Neural cell (in vitro differentiated cells): ENCODE measurements around the gene ADORA1. TPM values are rescaled to one million over a fixed set of nuclear protein-coding genes. Genes with fewer than 3 reads are reported as not detected.

Experiments
- H2AFZ ChIP-seq: fragments of 200-600, 300-800 bp; sonication (generic), shearing (Covaris generic); 2 replicates; pipeline ENCODE4 v1.6.0; 2014; ENCODE audit warnings: low read depth, mild to moderate bottlenecking, antibody characterized with exemption, low read length, moderate library complexity
- H3F3A ChIP-seq: fragments of 200-600 bp; shearing (Covaris generic); 2 replicates; pipeline ENCODE4 v1.6.1; 2016; ENCODE audit warnings: mild to moderate bottlenecking, moderate library complexity, mixed read lengths, antibody characterized with exemption, low read length; ENCODE audit not compliant: insufficient read depth, poor library complexity, severe bottlenecking
- H3K27ac ChIP-seq: fragments of 200-600, 300-800 bp; sonication (generic), shearing (Covaris generic); 2 replicates; pipeline ENCODE4 v1.5.1; 2014; ENCODE audit warnings: mild to moderate bottlenecking, low read length, moderate library complexity
- H3K27me3 ChIP-seq: fragments of 300-800, 200-600 bp; sonication (generic), shearing (Covaris generic); 2 replicates; pipeline ENCODE4 v1.6.0; 2014; ENCODE audit warnings: mild to moderate bottlenecking, low read depth, low read length, moderate library complexity; ENCODE audit not compliant: insufficient read depth
- H3K36me3 ChIP-seq: fragments of 300-800, 200-600 bp; sonication (generic), shearing (Covaris generic); 2 replicates; pipeline ENCODE4 v1.5.1; 2014; ENCODE audit warnings: mild to moderate bottlenecking, antibody characterized with exemption, low read length, moderate library complexity; ENCODE audit not compliant: insufficient read depth
- H3K4me2 ChIP-seq: fragments of 300-800, 200-600 bp; sonication (generic), shearing (Covaris generic); 2 replicates; pipeline ENCODE4 v1.6.0; 2014; ENCODE audit warnings: mild to moderate bottlenecking, low read length
- H3K4me3 ChIP-seq: fragments of 300-800, 200-600 bp; sonication (generic), shearing (Covaris generic); 2 replicates; pipeline ENCODE4 v1.5.1; 2014; ENCODE audit warnings: mild to moderate bottlenecking, low read length, moderate library complexity
- H3K79me2 ChIP-seq: fragments of 200-600 bp; shearing (Covaris generic); replicated peaks from 2 replicates; pipeline ENCODE4 v1.6.0; 2014; ENCODE audit warnings: mild to moderate bottlenecking, low read length, moderate library complexity; ENCODE audit not compliant: insufficient read depth
- H3K9ac ChIP-seq: fragments of 300-800, 200-600 bp; sonication (generic), shearing (Covaris generic); 2 replicates; pipeline ENCODE4 v1.6.1; 2016; ENCODE audit warnings: mild to moderate bottlenecking, low read length, mixed read lengths
- H3K9me2 ChIP-seq: fragments of 200-600 bp; shearing (Covaris generic); 2 replicates; pipeline ENCODE4 v1.6.1; 2016; ENCODE audit warnings: mild to moderate bottlenecking, low read length, mixed read lengths; ENCODE audit not compliant: insufficient read depth
- H3K9me3 ChIP-seq: fragments of 200-600, 300-800 bp; sonication (generic), shearing (Covaris generic); 2 replicates; pipeline ENCODE4 v1.6.1; 2016; ENCODE audit warnings: mild to moderate bottlenecking, mixed run types, low read length, moderate library complexity, mixed read lengths
- H4K20me1 ChIP-seq: fragments of 200-600 bp; shearing (Covaris generic); 2 replicates; pipeline ENCODE4 v1.6.1; 2016; ENCODE audit warnings: mild to moderate bottlenecking, mixed run types; ENCODE audit not compliant: insufficient read depth
- CTCF ChIP-seq: fragments of 450-650 bp; IDR thresholded peaks from 2 replicates; pipeline ENCODE4 v1.5.1; 2014; ENCODE audit warnings: antibody characterized with exemption, mild to moderate bottlenecking, moderate library complexity; ENCODE audit not compliant: poor library complexity, severe bottlenecking
- EP300 ChIP-seq: fragments of 450-650 bp; conservative IDR thresholded peaks from 2 replicates; pipeline ENCODE4 v1.6.1; 2014; ENCODE audit warnings: antibody characterized with exemption, mild to moderate bottlenecking, moderate library complexity; ENCODE audit not compliant: poor library complexity, severe bottlenecking
- EZH2 ChIP-seq: fragments of 200-600, 300-800 bp; shearing (Covaris generic), sonication (generic); IDR thresholded peaks from 2 replicates; pipeline ENCODE4 v1.6.1; 2014; ENCODE audit warnings: antibody characterized with exemption, low read length, borderline replicate concordance, mild to moderate bottlenecking; ENCODE audit not compliant: insufficient read depth, poor library complexity, severe bottlenecking
- MXI1 ChIP-seq: fragments of 450-650 bp; conservative IDR thresholded peaks from 2 replicates; pipeline ENCODE4 v1.6.1; 2014; ENCODE audit warnings: antibody characterized with exemption, mild to moderate bottlenecking; ENCODE audit not compliant: poor library complexity, severe bottlenecking
- POLR2AphosphoS5 ChIP-seq: IDR thresholded peaks from 2 replicates; pipeline ENCODE4 v1.6.1; 2012
- RAD21 ChIP-seq: fragments of 450-650 bp; conservative IDR thresholded peaks from 2 replicates; pipeline ENCODE4 v1.6.1; 2014; ENCODE audit warnings: antibody characterized with exemption, mild to moderate bottlenecking, moderate library complexity
- REST ChIP-seq: IDR thresholded peaks from 2 replicates; pipeline ENCODE4 v1.6.1; 2012; ENCODE audit warnings: borderline replicate concordance
- SMC3 ChIP-seq: fragments of 450-650 bp; conservative IDR thresholded peaks from 2 replicates; pipeline ENCODE4 v1.6.1; 2014; ENCODE audit warnings: antibody characterized with exemption, mild to moderate bottlenecking, moderate library complexity; ENCODE audit not compliant: poor library complexity
- TAF1 ChIP-seq: IDR thresholded peaks from 2 replicates; pipeline ENCODE4 v1.6.1; 2012; ENCODE audit warnings: low read depth
- polyA plus RNA-seq: library from polyadenylated mRNA; depleted of rRNA; stranded (reverse); fragments of >200 nt; gene quantifications from 2 replicates; pipeline ENCODE4 v1.2.3, GENCODE V29; 2014

The ADORA1 gene
- polyA plus RNA-seq, 1 donor from 2014 or later: 7.2 TPM

GRCh38 chr1:203179667-203180005 lies 52.1 kb downstream of the ADORA1 start:
- Histone ChIP-seq H3K9me3 (no peaks in the 10 kb centered on the region), H3K9ac (no peak overlapping the region), H3K9me2 (no peaks in the 10 kb centered on the region), H2AFZ (no peak overlapping the region), H3K36me3 (no peaks in the 10 kb centered on the region), H3K27me3 (no peaks in the 10 kb centered on the region), H3K27ac (no peak overlapping the region), H3F3A (no peaks in the 10 kb centered on the region), H3K4me3 (no peak overlapping the region), H3K4me2 (no peak overlapping the region), H4K20me1 (no peaks in the 10 kb centered on the region), H3K79me2 (no peaks in the 10 kb centered on the region)
- TF ChIP-seq MXI1 (no peak), EP300 (no peak), POLR2AphosphoS5 (no peak), CTCF (no peak), TAF1 (no peak), EZH2 (no peak), SMC3 (no peak), RAD21 (no peak), REST (no peak)

GRCh38 chr1:203180611-203181330 lies 53.2 kb downstream of the ADORA1 start:
- H3K4me3 ChIP-seq: no peak overlapping the region
- no peak overlapping the region for H2AFZ ChIP-seq
- H3K4me2 ChIP-seq: no peak overlapping the region
- no peaks in the 10 kb centered on the region for H3K36me3 ChIP-seq
- no peaks in the 10 kb centered on the region for H3K79me2 ChIP-seq
- no peaks in the 10 kb centered on the region for H3F3A ChIP-seq
- no peaks in the 10 kb centered on the region for H3K9me3 ChIP-seq
- no peak overlapping the region for H3K9ac ChIP-seq
- no peak for TF ChIP-seq POLR2AphosphoS5
- no peak for TF ChIP-seq MXI1
- TF ChIP-seq TAF1: no peak
- no peak for TF ChIP-seq EZH2
- TF ChIP-seq CTCF: no peak
- TF ChIP-seq EP300: no peak
- no peak for TF ChIP-seq SMC3
- no peak for TF ChIP-seq REST
- no peak for TF ChIP-seq RAD21
- H3K27ac ChIP-seq: no peak overlapping the region
- no peaks in the 10 kb centered on the region for H3K27me3 ChIP-seq
- H3K9me2 ChIP-seq: no peaks in the 10 kb centered on the region
- H4K20me1 ChIP-seq: no peaks in the 10 kb centered on the region
